Inferior parietal cortex (tissue), 1 donor: Measurements from ENCODE around the gene SYNE1.
A peak's percentile ranks its signal among the peaks of the same experiment; 100 is the strongest.
"Not testable (repeated sequence)": the region's sequence is repeated elsewhere in the genome, so short reads cannot be mapped to it uniquely, and the experiment has no call there.

ENCODE experiments used
- DNase-seq: peaks from one replicate; pipeline ENCODE4 v3.0.0-alpha.2; 2016; ENCODE audit errors: extremely low spot score

The SYNE1 gene

DNA sequence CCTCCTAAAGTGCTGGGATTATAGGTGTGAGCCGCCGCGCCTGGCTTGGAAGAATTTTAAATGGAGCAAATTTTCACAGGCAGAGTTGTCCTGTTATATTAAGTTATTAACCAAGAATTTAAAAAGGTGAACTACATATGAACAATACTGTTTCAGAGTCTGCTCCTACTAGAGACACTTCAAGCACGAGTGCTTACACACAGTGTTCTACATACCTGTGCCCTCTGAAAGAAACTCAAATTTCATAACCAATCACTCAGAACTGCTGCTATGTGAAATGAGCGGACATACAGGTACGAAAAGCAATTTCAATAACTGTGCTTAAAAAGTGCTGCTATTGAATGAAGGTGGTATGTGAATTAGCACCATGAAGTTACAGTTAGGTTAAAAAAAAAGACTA is 262.0 kb downstream of the SYNE1 start:
- DNase-seq = no peak

DNA sequence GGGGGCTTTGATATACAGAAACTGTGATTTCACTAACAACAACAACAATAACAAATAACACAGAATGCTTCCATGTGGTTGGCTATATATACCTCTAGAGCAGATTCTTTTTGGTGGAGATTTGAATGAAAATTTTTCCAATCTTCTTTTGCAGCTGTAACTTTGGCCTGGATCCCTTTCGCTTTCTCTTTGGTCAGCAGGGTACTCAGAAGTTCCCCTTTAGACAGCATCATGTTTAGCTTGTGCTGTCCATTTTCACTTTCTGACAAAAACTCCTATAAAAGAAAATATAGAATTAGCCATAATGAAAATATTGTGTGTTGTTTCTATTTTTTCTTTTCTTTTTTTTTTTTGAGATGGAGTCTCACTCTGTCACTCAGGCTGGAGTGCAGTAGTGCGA is 264.2 kb downstream of the SYNE1 start:
- no peak for DNase-seq

GRCh38 chr6:152371775-152372174 is 265.4 kb downstream of the SYNE1 start:
- no peak for DNase-seq

GRCh38 chr6:152368751-152369624 is 268.2 kb downstream of the SYNE1 start:
- DNase-seq = peak; percentile 47

- no peak for DNase-seq
These were observed 272.3 kb downstream of the SYNE1 start for GRCh38 chr6:152364866-152365265.

- DNase-seq = no peak
These were observed 277.1 kb downstream of the SYNE1 start for GRCh38 chr6:152360034-152360433.

- DNase-seq = peak; percentile 20
These were observed 280.5 kb downstream of the SYNE1 start for GRCh38 chr6:152356662-152357061.

DNA sequence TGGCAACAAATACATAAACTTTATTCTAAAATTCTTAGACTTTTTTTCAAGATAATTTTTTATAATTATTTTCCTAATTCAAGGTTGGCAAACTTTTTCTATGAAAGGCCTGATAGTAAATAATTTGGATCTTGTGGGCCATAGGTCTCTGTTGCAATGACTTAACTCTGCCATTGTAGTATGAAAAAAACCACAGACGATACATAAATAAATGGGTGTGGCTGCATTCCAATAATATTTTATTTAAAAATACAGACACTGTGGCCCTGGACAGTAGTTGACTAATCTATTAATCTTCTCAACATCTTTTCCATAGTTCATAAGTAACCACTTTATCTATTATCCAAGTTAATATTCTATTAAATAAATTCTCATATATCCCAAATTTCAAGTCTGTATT is 281.1 kb downstream of the SYNE1 start:
- no peak for DNase-seq

- no peak for DNase-seq
These were observed 282.0 kb downstream of the SYNE1 start for GRCh38 chr6:152355166-152355565.

DNA sequence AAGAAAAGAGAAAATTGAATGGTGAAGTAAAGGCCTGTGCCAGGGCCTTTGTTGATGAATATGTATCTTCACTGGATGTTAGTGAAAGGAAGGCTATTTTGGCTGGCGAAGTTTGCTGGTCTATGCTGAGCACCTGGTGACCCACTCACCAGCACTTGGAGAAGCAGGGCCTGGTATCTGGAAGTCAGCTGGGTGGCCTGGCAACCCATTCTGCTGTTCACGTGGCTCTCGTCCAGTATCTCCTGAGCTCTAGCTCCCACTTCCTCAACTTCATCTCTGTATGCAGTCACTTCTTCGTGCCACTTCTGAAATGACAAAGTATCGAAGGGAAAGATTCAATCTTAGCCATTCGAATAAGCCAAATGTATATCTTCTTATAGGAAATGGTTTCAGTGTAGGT is 283.7 kb downstream of the SYNE1 start:
- no peak for DNase-seq

DNA sequence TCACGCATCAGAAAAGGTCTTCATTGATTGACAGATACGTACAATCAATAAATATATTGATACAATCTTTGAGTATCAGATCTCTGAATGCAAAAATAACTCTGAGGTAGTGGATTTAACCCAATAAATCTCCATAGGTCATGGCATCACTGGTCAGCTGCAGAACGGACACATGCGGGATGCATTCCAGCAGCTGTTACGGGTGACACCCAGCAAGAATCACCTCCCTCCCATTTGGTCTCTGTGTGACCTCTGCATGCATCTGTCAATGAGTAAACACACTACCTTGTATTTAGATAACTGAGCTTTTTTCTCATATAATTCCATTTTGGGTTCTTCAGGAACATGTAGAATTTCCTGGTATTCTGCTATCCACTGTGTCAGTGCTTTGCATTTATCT is 285.4 kb downstream of the SYNE1 start:
- no peak for DNase-seq

DNA sequence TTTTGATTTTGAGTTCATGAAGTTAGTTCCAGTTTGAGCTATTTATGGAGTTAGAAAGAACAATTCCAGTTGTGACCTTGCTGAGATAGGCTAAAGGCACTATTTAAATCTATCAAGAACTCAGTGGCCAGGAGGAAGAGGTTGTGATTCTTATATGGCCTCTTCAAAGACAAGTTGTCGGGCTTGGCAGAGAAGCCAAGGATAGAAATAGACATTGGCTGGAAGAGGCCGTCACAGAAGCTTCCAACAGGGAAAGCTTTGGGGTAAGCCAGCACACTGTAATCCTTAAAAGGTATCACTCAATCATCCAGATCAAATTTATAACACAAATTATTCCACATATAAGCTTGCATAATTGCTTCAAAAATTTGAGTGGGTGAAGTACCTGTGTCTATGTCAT is 286.1 kb downstream of the SYNE1 start:
- DNase-seq = no peak

DNA sequence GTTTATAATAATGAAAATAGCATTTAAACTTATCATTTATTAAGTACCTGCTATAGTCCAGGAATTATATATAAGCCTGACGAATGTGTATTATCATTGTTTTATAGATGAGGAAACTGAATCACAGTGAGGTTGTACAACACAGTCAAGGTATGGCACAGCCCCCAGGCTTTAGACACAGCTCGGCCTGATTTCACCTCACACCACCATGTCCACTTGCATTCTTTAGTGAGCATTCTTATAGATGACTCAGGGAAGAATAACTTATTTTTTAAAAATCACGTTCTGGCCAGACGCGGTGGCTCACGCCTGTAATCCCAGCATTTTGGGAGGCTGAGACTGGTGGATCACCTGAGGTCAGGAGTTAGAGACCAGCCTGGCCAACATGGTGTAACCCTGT is 289.0 kb downstream of the SYNE1 start:
- no peak for DNase-seq

DNA sequence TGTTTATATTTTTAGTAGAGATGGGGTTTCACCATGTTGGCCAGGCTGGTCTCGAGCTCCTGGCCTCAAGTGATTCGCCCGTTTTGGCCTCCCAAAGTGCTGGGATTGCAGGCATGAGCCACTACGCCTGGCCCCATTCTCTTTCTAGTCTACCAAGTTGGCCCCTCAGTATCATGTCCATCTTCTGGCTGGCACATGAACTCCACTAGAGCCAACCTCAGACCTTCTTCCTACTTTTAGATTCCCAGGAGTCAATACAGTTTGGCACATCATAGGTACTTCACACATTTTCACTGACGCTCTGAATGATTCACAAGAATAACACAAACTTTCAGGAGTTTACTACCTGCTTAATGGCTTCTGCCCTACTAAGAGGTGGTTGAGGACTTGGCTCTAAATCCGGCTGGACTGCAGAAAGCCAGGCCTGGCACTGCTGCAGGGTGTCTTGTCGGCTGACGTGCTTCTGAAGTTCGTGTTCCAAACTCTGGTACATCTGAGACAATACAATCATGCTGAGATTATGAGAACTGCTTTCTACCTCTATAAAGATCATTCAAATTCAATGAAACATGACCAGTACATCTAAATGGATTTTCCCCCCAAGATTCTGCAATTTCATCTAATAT is 293.3 kb downstream of the SYNE1 start:
- DNase-seq = no peak

DNA sequence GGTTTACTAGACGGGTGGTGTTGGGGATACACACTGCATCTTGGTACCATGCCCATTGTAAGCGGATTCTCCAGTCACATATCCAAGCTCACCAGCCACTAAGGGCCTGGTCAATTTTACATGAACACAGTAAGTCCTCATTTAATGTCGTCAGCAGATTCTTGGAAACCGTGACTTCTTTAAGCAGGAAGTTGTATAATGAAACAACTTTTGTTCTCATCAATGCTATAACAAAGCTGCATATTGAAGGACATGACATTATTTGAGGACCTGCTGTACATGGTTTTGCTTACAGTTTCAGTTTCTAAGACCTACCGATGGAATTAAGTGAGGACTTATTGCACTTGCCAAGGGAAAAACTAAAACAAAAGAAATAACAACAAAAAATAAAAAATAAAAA is 295.6 kb downstream of the SYNE1 start:
- DNase-seq = no peak

GRCh38 chr6:152338335-152339125 is 298.6 kb downstream of the SYNE1 start:
- DNase-seq = peak; percentile 71

- no peak for DNase-seq
These were observed 302.6 kb downstream of the SYNE1 start for GRCh38 chr6:152334555-152334954.

- DNase-seq = no peak
These were observed 306.2 kb downstream of the SYNE1 start for GRCh38 chr6:152330961-152331360.

DNA sequence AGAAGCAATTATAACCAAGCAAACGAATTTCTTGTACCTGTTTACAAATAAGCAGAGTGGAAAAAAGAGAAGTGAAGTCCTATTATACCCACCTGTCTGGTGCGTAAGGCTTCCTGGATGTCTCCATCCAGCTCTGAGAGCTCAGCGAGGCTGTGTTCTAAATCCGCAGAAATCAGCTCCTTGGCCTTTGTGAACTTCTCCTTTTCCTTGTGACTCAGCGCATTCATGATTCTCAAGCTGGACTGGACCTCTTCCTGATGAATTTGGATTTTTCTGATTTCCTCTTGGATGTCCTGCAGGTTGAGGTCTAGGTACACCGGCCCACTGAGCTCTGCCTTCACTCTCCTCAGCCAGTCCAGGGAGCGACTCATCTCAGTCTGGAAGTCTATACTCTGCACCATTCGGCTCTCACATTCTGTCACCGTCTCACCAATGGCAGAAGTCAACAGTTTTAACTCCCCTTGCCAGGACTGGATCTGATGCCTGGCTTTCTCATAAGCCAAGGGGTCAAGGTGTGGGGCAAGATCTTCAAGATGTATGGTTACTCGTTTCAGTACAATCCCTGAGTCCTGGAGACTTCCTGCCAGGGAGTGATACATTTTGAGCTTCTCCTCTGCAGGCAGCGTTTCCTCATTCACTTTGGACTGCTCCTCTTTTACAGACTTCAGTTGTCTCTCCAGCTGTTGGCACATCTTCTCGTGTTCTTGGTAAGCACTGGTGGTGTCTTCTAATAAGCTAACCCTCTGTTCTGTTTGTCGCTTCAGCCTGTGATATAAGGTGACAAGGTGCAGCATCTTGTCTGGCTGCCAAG is 307.3 kb downstream of the SYNE1 start:
- no peak for DNase-seq

GRCh38 chr6:152328200-152328599 is 309.0 kb downstream of the SYNE1 start:
- DNase-seq = not testable (repeated sequence)

DNA sequence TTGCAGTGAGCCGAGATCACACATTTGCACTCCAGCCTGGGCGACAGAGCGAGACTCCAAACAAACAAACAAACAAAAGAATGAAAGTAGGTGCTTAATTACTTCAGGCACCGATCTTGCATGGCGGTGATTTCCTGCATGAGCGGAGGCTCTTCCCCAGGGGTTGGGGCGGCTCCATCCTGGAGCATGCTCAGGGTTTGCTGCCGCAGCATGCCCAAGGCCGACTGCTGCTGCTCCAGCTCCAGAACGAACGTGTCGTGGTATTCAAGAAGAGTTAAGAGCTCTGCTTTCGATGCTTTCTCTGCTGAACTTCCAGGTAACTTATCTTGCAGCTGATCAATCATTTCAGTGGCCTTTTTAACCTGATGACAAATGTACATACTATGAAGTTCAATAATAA is 313.8 kb downstream of the SYNE1 start:
- no peak for DNase-seq

GRCh38 chr6:152318278-152318677 is 318.9 kb downstream of the SYNE1 start:
- no peak for DNase-seq
